Right renal cortex interstitium (tissue), 3 donors: ENCODE measurements around the gene FTO. TPM values are rescaled to one million over a fixed set of nuclear protein-coding genes. Genes with fewer than 3 reads are reported as not detected.

ENCODE experiments used
- DNase-seq, 3 donors: peaks; one replicate each; pipeline ENCODE4 v3.0.0-alpha.2; 2013; ENCODE audit warnings: low read depth in 3 of 3, low spot score in 2 of 3
- polyA plus RNA-seq, 3 donors: library from polyadenylated mRNA; unstranded; fragments of 120-200 nt; gene quantifications; one replicate each; pipeline ENCODE4 v1.2.1, GENCODE V29; 2013; ENCODE audit not compliant: insufficient read length in 3 of 3

Gene FTO
- polyA plus RNA-seq, 3 donors, result 91.4 to 104 (median 92.7) TPM

GRCh38 chr16:53775821-53776431, 72.0 kb downstream of the FTO start:
- DNase-seq, result no peak

- DNase-seq, result no peak
Observed at GRCh38 chr16:53779186-53779585, 75.2 kb downstream of the FTO start.

- no peak for DNase-seq
Observed at GRCh38 chr16:53780051-53780450, 76.1 kb downstream of the FTO start.

- DNase-seq, result no peak
Observed at GRCh38 chr16:53781023-53781605, 77.2 kb downstream of the FTO start.

- DNase-seq, result no peak
Observed at GRCh38 chr16:53782148-53782547, 78.2 kb downstream of the FTO start.

- no peak for DNase-seq
Observed at GRCh38 chr16:53784291-53784690, 80.3 kb downstream of the FTO start.

GRCh38 chr16:53785044-53785443, 81.1 kb downstream of the FTO start:
- no peak for DNase-seq

- DNase-seq, result no peak
Observed at GRCh38 chr16:53785916-53786315, 82.0 kb downstream of the FTO start.

GRCh38 chr16:53787423-53787822, 83.5 kb downstream of the FTO start:
- no peak for DNase-seq

GRCh38 chr16:53789137-53789536, 85.2 kb downstream of the FTO start:
- DNase-seq, result no peak

GRCh38 chr16:53792161-53792951, 88.4 kb downstream of the FTO start:
- no peak for DNase-seq

GRCh38 chr16:53803451-53803850, 99.5 kb downstream of the FTO start:
- no peak for DNase-seq

- no peak for DNase-seq
Observed at GRCh38 chr16:53803998-53804397, 100.0 kb downstream of the FTO start.

- no peak for DNase-seq
Observed at GRCh38 chr16:53804467-53804866, 100.5 kb downstream of the FTO start.

GRCh38 chr16:53805113-53805512, 101.2 kb downstream of the FTO start:
- no peak for DNase-seq

GRCh38 chr16:53805752-53806151, 101.8 kb downstream of the FTO start:
- no peak for DNase-seq

- no peak for DNase-seq
Observed at GRCh38 chr16:53809088-53809932, 105.4 kb downstream of the FTO start.

GRCh38 chr16:53812914-53813313, 109.0 kb downstream of the FTO start:
- no peak for DNase-seq

- DNase-seq, result no peak
Observed at GRCh38 chr16:53814801-53815200, 110.8 kb downstream of the FTO start.

- no peak for DNase-seq
Observed at GRCh38 chr16:53816211-53816836, 112.4 kb downstream of the FTO start.
